ENCODE results near the gene HNMT.

DNA sequence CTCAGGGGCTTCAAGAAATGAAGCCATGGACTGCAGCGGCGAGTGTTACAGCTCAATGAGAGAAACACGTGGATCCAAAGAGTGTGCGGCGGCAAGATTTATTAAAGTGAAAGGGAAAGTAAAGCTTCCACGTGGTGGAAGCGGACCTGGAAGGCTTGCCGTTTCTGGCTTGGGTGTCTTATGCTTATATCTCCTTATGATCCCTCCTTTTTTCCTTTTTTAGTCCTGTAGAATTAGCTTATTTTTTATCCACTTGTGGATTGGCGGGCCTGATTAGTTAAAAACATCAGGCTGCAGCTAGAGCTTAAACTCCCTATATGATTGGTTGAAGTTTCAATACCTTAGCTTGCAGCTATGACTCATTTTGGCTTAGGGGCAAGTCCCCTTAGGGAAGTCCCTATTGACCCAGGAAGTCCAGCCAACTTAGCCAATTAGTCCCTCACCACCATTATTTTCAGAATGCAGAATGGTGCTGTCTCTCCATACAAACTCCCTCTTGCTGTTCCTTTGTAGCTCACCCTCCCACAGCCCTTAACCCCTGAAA, 11.6 kb upstream of the HNMT start:
- TF ChIP-seq, protein P1, sequence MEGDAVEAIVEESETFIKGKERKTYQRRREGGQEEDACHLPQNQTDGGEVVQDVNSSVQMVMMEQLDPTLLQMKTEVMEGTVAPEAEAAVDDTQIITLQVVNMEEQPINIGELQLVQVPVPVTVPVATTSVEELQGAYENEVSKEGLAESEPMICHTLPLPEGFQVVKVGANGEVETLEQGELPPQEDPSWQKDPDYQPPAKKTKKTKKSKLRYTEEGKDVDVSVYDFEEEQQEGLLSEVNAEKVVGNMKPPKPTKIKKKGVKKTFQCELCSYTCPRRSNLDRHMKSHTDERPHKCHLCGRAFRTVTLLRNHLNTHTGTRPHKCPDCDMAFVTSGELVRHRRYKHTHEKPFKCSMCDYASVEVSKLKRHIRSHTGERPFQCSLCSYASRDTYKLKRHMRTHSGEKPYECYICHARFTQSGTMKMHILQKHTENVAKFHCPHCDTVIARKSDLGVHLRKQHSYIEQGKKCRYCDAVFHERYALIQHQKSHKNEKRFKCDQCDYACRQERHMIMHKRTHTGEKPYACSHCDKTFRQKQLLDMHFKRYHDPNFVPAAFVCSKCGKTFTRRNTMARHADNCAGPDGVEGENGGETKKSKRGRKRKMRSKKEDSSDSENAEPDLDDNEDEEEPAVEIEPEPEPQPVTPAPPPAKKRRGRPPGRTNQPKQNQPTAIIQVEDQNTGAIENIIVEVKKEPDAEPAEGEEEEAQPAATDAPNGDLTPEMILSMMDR (IDR thresholded peaks at IDR 0.05; ENCODE audit: poor library complexity, severe bottlenecking), result no peak
- TF ChIP-seq EP300 (conservative IDR thresholded peaks at IDR 0.05; ENCODE audit: poor library complexity, severe bottlenecking), result no peak
- TF ChIP-seq POLR2AphosphoS5 (IDR thresholded peaks at IDR 0.05), result no peak
- TF ChIP-seq, protein P2, sequence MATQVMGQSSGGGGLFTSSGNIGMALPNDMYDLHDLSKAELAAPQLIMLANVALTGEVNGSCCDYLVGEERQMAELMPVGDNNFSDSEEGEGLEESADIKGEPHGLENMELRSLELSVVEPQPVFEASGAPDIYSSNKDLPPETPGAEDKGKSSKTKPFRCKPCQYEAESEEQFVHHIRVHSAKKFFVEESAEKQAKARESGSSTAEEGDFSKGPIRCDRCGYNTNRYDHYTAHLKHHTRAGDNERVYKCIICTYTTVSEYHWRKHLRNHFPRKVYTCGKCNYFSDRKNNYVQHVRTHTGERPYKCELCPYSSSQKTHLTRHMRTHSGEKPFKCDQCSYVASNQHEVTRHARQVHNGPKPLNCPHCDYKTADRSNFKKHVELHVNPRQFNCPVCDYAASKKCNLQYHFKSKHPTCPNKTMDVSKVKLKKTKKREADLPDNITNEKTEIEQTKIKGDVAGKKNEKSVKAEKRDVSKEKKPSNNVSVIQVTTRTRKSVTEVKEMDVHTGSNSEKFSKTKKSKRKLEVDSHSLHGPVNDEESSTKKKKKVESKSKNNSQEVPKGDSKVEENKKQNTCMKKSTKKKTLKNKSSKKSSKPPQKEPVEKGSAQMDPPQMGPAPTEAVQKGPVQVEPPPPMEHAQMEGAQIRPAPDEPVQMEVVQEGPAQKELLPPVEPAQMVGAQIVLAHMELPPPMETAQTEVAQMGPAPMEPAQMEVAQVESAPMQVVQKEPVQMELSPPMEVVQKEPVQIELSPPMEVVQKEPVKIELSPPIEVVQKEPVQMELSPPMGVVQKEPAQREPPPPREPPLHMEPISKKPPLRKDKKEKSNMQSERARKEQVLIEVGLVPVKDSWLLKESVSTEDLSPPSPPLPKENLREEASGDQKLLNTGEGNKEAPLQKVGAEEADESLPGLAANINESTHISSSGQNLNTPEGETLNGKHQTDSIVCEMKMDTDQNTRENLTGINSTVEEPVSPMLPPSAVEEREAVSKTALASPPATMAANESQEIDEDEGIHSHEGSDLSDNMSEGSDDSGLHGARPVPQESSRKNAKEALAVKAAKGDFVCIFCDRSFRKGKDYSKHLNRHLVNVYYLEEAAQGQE (IDR thresholded peaks at IDR 0.05; ENCODE audit: borderline replicate concordance), result no peak
- TF ChIP-seq RAD21 (conservative IDR thresholded peaks at IDR 0.05), result no peak
- no peak for TF ChIP-seq EZH2 (IDR thresholded peaks at IDR 0.05; ENCODE audit: borderline replicate concordance, insufficient read depth, low read length, poor library complexity, severe bottlenecking)
- TF ChIP-seq MXI1 (conservative IDR thresholded peaks at IDR 0.05; ENCODE audit: poor library complexity, severe bottlenecking), result no peak
- TF ChIP-seq TAF1 (IDR thresholded peaks at IDR 0.05; ENCODE audit: low read depth), result no peak
- TF ChIP-seq SMC3 (conservative IDR thresholded peaks at IDR 0.05; ENCODE audit: poor library complexity), result no peak
